Activated CD8-positive, alpha-beta memory T cell treated with anti-CD3 and anti-CD28 coated beads, Interleukin-2, amount 50 U/mL, for 48 hours (primary cell): Measurements from ENCODE around the gene OLFM2.
"Not testable (repeated sequence)": the region's sequence is repeated elsewhere in the genome, so short reads cannot be mapped to it uniquely, and the experiment has no call there.

ENCODE experiments used
- DNase-seq: peaks from one replicate; pipeline ENCODE4 v3.0.0-alpha.2; 2020

Gene OLFM2

DNA sequence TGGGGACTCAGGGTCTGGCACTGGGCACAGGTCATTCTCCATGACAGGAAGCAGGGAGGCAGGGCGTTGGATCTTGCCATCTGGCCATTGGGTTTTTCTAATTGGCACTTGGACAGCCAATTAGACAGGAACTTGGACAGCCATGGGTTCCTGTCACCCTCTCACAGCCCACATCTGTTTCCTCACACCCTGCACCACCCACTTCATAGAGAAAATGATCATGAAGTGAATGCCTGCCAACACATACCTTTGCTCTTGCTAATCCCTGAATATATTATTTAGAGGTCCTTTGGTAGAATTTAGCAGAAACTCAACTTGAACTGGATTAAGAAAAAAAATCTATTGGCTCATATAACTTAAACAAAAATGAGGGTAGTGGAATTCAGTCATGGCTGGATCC lies 4.9 kb upstream of the OLFM2 start:
- DNase-seq: no peak

DNA sequence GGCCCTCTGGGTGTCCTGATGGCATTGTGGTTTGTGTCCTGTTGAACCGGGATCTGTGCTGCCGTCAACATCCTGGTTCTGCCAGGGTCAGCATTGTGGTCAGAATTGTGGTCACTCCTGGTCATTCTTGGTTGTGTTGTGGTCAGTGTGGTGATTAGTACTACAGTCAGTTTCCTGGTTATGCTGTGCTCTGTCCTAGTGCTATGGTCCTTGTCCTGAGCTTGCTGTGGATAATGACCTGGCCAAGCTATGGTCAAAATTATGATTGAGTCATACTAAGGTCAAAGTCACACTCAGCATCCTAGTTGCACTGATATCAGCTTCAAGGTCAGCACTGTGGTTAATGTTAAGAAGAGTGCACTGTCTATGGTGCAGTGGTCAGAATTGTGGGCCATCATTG lies 4.5 kb upstream of the OLFM2 start:
- DNase-seq: no peak

DNA sequence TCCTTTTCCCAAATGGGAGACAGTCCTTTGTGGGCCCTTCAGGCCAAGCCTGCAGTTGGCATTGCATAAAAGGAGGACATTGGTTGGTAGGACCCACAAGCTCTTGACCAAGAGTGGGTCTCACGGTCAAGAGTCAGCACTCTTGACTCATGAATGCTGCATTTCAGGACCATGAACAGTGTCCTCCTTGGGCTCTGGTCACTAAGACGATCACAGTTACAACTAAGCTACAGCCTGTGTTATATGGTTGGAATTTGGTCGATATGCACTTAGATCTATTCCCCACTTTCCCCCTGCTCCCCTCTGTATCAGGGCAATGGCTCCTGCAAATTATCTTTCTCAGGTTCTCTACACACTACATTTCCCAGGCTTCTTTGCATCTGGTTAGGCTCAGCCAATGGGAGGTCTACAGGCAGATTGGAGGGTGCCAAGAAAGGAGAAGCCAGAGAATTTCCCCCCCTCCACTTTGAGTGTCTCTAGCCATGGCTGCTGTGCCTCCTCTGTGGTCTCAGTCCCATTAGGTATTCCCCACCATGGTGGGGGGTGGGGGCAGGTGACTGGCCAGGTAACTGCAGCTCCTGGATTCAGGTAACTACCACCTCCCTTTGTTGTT lies 3.1 kb upstream of the OLFM2 start:
- DNase-seq: no peak

DNA sequence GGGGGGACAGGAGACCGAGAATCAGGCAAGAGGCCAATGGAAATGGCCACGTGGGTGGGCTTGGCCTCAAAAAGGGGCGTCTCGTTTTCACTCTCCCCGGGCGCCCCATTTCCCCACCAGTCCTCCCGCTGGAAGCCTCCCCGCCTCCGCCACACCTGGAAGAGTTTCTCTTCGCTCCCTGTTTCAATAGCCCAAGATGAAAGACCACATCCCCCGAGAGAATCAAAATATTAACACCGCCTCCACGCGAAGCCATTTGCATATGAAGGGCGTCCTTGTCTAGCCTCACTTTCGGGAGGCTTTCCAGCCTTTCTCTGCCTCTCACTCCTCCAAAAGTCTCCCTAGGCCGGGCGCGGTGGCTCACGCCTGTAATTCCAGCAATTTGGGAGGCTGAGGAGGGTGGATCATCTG lies 691 bp upstream of the OLFM2 start:
- no peak for DNase-seq

DNA sequence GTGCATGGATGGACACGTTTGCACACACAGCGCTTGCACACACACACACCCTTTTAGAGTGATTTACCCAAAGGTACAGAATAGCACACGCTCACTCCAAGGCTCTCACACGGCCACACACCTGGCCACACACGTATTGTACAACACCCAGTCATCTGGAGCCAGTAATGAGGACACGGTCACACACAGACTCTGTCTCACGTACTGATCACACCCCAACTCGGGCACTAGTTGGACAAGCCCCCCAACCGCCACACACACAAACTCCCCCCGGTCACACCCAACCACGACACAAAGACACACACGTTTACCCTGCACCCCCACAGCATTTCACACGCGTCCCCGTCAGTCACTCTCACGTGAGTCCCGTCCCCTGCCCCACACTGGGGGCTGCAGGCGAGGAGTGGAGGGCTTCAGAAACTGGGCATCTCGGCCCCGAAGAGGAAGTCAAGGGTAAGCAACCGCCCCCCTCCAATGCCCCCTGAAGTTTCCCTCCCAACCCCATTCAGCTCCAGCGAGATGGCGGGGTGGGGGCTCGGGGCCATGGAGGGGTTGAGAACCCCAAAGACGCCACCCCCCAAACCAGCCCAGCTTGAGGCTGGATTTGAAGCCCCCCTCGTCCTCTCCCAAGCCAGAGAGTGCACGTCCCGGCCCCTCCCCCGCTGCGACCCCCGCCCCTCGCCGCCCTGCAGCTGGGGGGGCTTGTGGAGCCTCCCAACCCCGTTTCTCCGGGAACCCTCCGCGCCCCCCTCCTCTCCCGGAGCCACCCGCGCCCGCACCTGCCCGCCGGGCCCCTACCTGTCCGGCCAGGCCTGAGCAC lies 599 bp downstream of the OLFM2 start:
- DNase-seq: no peak

DNA sequence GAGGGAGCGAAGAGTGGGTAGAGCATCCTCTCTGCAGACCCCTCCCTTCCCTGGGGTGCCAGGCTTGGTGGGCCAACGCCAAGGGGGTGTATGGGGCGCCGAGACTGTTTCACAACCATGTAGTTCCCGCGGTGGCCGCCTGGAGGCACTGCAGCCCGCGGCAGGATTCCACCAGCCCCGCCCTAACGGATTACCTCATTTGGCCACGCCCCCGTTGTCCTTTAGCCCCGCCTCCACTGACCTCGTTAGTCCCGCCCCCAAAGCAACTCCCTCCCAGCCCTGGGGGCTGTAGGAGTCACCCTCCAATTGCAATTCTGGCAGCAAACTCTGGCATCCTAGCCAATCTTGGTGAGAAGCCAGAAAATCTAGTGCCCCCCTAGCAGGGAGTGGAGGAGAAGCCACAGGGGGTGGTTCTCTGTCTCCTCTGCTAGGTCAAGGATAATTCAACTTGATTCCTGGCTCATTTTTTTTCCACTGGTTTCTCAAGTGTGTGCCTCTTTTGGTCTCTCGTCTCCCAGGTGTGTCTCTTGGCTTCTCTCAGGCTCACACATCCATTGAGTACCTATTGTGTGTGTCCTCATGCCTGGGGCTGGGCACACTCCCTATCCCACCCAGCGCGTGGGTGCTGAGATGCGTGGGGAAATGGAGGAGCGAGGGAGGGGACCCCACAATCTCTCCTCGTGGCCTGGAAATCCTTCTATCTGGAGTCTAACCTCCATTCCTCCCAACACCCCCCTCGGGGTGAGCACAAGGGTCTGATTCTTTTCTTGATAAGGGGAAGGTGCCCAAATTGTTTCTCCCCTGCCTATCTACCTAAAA lies 2.0 kb downstream of the OLFM2 start:
- DNase-seq: peak; percentile 99

DNA sequence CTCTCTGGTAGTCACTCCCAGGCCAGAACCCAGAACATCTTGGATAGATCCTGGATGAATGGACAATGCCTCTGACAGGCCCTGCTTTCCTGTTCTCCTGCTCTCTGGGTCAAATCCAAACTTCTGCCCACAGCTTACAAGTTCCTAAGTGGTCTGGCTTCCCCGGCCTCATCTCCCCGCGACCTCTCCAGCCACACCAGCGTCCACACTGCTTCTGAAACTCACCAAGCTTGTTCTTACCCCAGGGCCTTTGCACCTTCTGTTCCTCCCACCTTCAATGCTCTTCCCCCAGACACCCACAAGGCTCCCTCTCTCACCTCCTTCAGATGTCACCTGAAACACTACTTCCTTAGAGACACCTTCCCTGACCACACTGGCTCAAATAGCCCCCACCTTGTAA lies 3.5 kb downstream of the OLFM2 start:
- no peak for DNase-seq

DNA sequence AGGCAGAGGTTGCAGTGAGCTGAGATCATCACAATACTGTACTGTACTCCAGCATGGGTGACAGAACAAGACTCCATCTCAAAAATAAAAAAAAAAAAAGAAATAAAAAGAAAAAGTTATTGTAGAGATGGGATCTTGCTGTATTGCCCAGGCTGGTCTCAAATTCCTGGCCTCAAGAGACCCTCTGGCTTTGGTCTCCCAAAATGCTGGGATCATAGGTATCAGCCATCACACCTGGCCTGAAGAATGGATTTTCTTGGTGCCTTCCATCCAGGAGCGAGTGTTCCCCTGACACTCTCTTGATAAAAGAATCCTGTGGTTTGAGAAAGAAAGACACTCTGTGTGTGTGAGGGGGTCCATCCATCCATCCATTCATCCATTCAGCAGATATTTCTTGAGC lies 4.7 kb downstream of the OLFM2 start:
- no peak for DNase-seq

DNA sequence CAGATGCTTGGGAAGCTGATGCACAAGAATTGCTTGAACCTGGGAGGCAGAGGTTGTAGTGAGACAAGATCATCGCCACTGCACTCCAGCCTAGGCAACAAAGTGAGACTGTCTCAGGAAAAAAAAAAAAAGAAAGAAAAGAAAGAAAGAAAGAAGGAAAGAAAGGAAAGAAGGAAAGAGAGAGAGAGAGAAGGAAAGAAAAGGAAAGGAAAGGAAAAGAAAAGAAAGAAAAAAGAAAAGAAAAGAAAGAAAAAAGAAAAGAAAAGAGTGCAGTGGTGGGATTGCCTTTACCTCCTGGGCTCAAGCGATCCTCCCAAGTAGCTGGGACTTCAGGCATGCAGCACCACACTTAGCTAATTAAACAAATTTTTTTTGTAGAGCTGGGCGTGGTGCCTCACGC lies 12.9 kb downstream of the OLFM2 start:
- no peak for DNase-seq

DNA sequence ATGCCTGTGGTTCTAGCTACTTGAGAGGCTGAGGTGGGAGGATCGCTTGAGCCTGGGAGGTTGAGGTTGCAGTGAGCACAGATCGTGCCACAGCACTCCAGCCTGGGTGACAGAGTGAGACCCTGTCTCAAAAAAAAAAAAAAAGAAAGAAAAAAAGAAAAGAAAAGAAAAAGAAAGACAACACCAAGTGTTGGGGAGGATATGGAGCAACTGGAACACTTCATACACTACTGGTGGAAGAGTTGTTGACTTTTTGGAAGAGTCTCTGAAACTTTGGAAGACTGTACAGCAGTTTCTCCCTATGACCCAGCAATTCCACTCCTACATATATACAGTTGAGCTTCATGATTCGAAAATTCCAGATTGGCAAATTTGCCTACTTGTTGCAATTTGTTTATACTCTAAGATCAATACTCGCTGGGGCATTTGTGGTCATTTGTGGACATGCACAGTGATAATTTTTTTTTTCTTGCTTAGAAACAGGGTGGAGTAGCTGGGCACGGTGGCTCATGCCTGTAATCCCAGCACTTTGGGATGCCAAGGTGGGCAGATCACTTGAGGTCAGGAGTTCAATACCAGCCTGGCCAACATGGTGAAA lies 13.4 kb downstream of the OLFM2 start:
- not testable (repeated sequence) for DNase-seq

DNA sequence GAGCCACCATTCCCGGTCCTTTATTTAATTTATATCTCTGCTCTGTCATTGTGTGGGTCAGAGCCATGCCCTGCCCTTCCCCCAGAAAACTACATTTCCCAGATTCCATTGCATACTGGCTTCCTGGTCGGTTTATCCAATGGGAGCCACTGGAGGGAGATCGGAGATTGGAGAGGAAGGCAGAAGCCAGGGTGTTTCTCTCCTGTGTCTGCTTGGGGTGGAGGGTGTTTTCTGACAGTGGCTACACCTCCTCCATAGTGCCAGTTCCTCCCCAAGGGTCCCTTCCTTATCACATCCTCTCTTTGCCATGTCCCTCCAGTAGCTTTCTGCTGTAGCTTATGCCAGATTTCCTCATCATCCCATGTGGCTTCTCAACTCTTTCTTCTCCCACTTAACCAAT lies 19.0 kb downstream of the OLFM2 start:
- DNase-seq: no peak

DNA sequence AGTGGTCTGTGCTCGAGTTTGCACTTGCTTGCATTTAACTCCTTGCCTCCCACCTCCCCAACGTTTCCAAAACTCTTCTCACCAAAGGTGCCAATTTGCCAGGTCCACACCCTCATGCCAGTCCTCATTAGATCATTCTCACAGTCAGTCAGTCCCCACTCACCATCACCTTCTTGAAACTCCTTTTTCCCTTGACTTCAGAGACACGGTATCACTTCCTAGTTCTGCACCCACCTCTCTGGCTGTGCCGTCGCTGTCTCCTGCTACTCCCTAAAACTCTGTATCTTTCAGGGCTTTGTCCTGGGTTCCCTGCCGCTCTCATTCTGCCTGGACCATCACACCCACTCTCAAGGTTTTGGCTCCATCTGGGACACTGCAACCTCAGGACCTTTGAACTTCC lies 19.6 kb downstream of the OLFM2 start:
- no peak for DNase-seq

DNA sequence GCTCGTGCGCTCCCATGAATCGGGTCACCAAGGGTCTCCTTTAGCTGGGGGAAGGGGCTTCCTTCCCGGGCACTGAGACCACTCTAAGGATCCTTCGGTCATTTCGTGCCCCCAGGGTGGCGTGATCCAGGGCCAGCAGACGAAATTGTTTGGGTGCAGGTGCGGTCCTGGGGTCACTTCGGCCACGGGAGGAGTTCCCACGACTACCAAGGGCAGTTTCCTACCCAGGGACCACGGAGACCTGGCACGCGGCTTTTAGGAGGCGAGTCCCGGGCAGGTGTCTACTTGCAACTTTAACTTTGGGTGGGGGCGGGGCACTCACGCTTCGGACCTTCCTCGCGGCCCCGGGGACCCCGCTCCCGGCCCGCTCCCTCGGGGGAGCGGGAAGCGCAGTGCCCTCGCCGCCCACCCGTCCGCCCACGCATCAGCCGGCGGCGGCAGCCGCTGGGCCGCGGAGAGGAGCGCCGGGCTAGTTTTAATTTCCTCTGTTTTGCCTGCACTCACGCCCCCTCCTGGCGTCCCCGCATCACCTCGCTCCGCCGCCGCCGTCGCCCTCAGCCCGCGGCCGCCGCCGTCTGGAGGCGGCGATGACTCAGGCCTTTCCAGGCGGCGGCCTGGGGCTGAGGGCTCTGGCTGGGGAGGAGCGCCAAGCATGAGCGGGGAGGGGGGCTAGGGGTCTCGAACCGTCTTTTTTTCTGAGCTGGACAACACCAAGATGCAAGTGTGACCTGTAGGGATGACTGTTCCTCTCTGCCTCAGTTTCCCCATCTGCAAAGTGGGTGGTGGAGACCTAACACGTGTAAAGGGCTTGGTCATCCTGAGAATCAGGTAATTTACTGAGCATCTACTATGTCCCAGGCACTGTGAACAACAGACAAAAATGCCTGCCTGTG lies 21.8 kb downstream of the OLFM2 start:
- DNase-seq: peak; percentile 89

DNA sequence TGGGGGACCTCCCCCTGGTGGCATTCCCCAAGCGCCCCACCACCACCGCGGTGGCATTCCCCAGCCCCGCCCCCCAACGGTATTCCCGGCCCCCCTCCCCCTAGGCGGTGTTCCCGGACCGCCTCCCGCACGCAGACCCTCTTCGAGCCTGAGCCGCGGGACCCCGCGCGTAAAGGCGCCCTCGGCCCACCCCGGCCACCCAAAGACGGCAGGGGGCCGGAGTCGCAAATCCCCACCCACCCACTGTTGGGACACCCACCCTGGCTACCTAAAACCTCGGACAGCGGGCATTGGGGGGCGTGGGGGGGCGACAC lies 22.4 kb downstream of the OLFM2 start:
- DNase-seq: no peak

DNA sequence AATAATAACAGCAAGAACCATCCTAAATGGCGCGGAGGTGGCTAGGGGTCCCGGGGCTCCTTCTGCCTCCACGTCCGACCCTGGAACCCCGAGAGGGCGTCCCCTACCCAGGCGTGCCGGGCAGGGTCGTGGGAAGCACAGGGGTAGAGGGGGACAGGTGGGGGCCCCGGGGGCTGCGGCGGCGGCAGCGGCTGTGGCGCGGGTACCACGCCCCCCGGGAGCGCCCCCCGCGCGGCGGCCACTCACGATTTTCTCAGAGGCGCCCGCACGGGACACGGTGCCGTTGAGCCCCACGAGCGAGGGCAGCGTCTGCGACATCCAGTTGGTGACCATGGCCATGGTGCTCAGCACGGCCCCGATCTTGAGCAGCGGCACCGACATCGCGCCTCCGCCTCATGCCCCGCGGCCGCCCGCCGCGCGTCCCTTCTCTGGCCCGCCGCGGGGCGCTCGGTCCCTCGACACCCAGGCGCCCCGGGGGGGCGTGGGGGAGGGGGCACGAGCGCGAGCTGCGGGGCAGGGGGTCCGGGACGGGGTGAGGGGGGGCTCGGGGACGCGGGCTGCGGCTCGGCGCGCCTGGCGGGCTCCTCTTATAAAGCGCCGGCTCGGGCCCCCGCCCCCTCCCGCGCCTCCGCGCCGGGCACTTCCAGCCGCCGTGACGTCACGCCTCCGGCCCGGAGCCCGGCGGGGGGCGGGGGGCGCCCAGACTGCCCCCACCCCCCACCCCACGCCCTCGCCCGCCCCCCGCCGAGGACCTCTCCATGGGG lies 22.9 kb downstream of the OLFM2 start:
- DNase-seq: no peak

DNA sequence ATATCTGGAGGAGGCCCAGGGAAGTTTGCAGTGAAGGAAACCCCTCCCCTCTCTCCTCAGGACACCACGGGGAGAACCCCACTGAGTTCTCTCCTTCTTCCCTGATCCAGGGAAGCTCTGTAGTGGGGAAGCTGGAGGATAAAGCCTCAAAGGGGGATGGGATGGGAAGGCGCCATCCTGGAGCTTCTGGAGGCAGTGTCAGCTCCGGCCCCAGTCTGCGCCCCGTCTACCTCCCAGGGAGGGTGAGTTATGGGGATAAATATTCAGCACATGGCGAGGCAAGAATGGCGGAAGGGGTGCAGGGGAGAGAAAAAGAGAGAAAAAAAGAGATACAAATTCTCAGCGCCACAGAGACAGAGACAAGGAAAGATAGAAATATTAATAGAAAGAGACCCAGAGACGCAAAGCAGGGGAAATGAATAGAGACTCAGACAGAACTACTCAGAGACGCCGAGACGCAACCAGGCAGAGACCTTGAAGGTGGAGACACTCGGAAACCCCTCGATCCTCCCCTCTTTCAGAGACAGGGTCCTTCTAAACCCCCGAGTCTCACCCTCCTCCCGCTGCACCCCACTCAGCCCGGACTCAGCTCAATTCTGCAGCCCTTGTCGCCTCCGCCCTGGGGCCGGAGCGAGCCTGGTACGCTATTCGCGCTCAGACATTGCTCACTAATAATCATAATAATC lies 23.6 kb downstream of the OLFM2 start:
- DNase-seq: no peak

DNA sequence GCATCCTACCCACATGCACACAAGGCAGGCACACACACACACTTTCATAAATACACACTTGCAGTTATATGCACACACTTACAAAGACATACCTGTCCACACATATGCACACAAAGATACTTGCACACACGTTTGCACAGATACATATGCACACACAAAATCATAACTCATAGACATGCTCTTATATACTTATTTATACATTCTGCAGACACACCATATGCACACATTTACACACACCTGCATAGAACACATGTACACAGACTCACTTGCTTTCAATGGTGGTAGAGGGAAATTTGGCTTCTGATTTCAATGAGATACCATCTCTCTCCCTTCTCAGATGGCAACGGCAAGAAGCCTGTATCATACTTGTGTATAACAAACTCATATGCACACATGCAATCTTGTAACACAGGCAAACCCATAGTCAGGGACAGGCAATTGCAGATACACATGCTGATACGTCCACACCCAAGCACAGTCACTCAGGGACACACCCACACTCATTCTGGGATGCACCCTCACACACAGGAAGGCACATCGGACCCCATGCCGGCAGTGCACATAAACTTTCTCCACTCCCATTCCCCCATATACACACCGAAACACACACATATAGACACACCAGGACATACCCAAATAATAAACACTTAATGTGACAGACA lies 24.7 kb downstream of the OLFM2 start:
- DNase-seq: no peak

DNA sequence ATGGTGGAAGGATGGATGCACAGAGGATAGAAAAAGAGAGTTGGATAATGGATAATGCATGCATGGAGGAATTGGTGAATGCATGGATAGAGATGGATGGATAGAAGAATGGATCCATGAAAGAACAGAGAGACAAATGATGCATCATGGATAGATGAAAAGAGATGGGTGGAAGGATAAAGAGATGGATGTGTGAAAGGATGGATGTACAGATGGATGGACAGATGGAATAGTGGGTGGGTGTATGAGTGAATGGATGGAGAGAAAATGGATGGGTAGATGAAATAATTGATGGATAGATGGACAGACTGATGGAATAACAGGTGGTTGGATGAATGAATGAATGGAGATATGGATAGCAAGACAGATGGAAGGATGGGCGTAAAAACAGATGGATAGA lies 25.7 kb downstream of the OLFM2 start:
- no peak for DNase-seq

DNA sequence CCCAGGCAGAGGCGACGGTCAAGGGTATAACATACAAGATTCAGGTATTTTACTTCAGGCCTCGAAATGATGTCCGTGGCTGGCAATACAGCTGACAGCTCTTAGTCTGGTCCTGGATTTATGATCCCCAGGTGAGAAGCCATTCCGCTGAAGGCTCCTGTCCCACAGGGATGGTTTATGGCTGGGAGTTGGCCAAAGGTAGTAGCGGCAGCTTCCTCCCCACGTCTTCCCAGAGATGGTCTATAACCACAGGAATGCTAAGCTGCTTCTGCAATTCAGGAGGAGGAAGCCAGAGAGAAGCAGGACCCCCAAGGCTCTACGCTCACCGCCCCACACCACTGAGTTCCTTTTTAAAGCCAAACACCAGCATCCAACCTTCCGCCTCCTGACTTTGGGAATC lies 27.1 kb downstream of the OLFM2 start:
- DNase-seq: no peak

DNA sequence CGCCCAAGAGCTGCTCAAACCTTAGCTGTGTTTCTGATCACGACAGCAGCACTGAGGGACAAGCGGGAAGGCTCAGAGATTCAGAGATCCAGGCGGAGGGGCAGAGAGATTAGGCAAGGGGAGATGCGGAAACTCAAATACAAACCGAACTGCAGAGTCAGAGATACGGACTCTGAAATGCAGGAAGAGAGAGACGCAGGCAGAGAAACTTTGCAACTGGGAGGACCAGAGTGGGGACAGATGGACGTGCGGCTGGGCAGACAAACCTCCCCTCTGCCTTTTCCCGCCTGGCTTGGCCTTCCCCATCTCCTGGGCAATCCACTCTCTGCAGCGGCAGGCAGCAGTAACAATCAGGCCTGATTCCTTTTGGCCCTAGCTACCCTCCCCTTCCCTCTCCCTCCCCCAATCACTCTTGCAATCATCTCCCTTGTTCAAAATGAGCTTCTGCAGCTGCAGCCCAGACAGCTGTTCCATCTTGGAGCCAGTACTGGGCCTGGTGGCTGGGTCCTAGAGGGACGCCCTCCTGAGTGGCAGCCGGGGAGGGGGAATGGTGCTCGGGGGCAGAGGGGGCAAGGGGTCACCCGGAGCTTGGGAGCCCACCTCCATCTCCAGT lies 29.7 kb downstream of the OLFM2 start:
- no peak for DNase-seq
